ENCODE measurements around the gene SYNDIG1. TPM values are rescaled to one million over a fixed set of nuclear protein-coding genes. Genes with fewer than 3 reads are reported as not detected.
A peak's percentile ranks its signal among the peaks of the same experiment; 100 is the strongest.

SYNDIG1 gene
- total RNA-seq, 1 experiment from 2014 or later = 5.4 TPM

DNA sequence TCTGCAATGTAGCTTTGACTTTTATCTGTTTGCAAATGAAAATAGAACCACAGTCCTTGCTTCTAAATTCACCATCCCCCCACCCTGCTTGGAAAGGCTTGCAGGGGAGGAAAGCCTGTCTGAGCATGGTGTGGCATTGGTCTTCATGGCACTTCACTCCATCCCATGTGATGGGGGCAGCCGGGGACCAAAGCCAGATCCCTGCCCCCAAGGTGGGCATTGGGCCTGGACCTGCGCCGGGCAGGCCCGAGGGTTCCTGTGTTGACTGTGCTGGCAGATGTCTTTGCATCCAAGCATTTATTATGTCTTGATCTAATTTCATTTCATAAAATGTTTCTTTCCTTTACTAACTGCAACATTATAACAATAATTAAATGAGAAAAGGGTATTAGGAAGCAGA is 120.0 kb downstream of the SYNDIG1 start:
- no peak overlapping the region for H3K9ac ChIP-seq (ENCODE audit: extremely low read depth, insufficient read length, low read length)
- Mint-ChIP-seq H3K4me1 (peaks cover 3 to 16% of the 10 kb centered on the region in 2 experiments), H3K27ac (no peak overlapping the region), H3K27me3 (ENCODE audit: low read depth) (no peaks in the 10 kb centered on the region; the same call in none of the 2 replicates), H3K36me3 (ENCODE audit: insufficient read depth in 1 of 3, low read depth in 3 of 3) (no peaks in the 10 kb centered on the region; a peak in 3 of 7 replicates), H3K4me3 (no peak overlapping the region), H3K9me3 (peaks cover 4 to 5% of the 10 kb centered on the region in 2 experiments; a peak in 3 of 5 replicates)
- no peak overlapping the region for H2BK15ac ChIP-seq (ENCODE audit: low read depth, low read length)
- no peak overlapping the region for H3K4ac ChIP-seq (ENCODE audit: low read depth, low read length)
- H4K5ac ChIP-seq (ENCODE audit: insufficient read length, low read depth, low read length) = no peak overlapping the region
- no peak overlapping the region for H4K91ac ChIP-seq (ENCODE audit: insufficient read length, low read depth, low read length)
- H3K79me1 ChIP-seq (ENCODE audit: insufficient read depth, low read depth, low read length, poor library complexity, severe bottlenecking) = no peaks in the 10 kb centered on the region
- H2BK20ac ChIP-seq (ENCODE audit: low read depth, low read length, poor library complexity, severe bottlenecking) = no peak overlapping the region
- no peaks in the 10 kb centered on the region for H4K20me1 ChIP-seq (ENCODE audit: control insufficient read depth, insufficient read depth, insufficient read length)
- WGBS (ENCODE audit: extremely low coverage, insufficient read length, low lambda C conversion rate) = no CpG with 5 or more reads among the region's 4 CpGs
- H3K56ac ChIP-seq (ENCODE audit: insufficient read length, low read depth, low read length) = no peak overlapping the region
- H2BK12ac ChIP-seq (ENCODE audit: insufficient read length, low read depth, low read length) = no peak overlapping the region
- no peak overlapping the region for H2BK120ac ChIP-seq (ENCODE audit: low read depth, low read length, poor library complexity, severe bottlenecking)
- H3K79me2 ChIP-seq (ENCODE audit: insufficient read depth, low read length) = no peaks in the 10 kb centered on the region
- no peak overlapping the region for H3K4me2 ChIP-seq (ENCODE audit: insufficient read depth, insufficient read length, low read length)
- no peaks in the 10 kb centered on the region for H3K4me1 ChIP-seq (ENCODE audit: insufficient read depth, low read length)
- no peak overlapping the region for H3K18ac ChIP-seq (ENCODE audit: insufficient read length, low read depth, low read length)
- H3T11ph ChIP-seq (ENCODE audit: low read length) = no peak overlapping the region
- peak; percentile 7 for DNase-seq
- H4K8ac ChIP-seq (replicated peaks; ENCODE audit: insufficient read length, low read depth, low read length) = no peak overlapping the region
- H2AK5ac ChIP-seq (ENCODE audit: insufficient read length, low read length) = no peak overlapping the region
- TF ChIP-seq, protein P1, sequence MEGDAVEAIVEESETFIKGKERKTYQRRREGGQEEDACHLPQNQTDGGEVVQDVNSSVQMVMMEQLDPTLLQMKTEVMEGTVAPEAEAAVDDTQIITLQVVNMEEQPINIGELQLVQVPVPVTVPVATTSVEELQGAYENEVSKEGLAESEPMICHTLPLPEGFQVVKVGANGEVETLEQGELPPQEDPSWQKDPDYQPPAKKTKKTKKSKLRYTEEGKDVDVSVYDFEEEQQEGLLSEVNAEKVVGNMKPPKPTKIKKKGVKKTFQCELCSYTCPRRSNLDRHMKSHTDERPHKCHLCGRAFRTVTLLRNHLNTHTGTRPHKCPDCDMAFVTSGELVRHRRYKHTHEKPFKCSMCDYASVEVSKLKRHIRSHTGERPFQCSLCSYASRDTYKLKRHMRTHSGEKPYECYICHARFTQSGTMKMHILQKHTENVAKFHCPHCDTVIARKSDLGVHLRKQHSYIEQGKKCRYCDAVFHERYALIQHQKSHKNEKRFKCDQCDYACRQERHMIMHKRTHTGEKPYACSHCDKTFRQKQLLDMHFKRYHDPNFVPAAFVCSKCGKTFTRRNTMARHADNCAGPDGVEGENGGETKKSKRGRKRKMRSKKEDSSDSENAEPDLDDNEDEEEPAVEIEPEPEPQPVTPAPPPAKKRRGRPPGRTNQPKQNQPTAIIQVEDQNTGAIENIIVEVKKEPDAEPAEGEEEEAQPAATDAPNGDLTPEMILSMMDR (conservative IDR thresholded peaks at IDR 0.05) = no peak
- H3K27me3 ChIP-seq (ENCODE audit: insufficient read depth, low read length) = no peaks in the 10 kb centered on the region
- no peak overlapping the region for H3K14ac ChIP-seq (ENCODE audit: insufficient read depth, low read length)
- H3K23ac ChIP-seq (ENCODE audit: insufficient read length, low read depth, low read length) = no peak overlapping the region
- no peak overlapping the region for H3K27ac ChIP-seq (ENCODE audit: insufficient read length, low read depth, low read length)
- no peaks in the 10 kb centered on the region for H3K23me2 ChIP-seq (ENCODE audit: insufficient read length, low read depth, low read length, poor library complexity, severe bottlenecking)
- no peaks in the 10 kb centered on the region for H3K9me3 ChIP-seq (ENCODE audit: control insufficient read depth, low read depth, low read length)
- H2AFZ ChIP-seq (ENCODE audit: low read length) = no peak overlapping the region
- H2BK5ac ChIP-seq (ENCODE audit: insufficient read length, low read length) = no peak overlapping the region
